ENCODE data around the gene HPSE2.
"Not testable (repeated sequence)": the region's sequence is repeated elsewhere in the genome, so short reads cannot be mapped to it uniquely, and the experiment has no call there.

The HPSE2 gene

GRCh38 chr10:98569853-98570252 is 665.8 kb downstream of the HPSE2 start:
- no peak for DNase-seq (ENCODE audit: low read depth, low spot score)

- DNase-seq (ENCODE audit: low read depth, low spot score), result no peak
Observed at GRCh38 chr10:98568551-98568950, 667.1 kb downstream of the HPSE2 start.

GRCh38 chr10:98567391-98568133 is 668.1 kb downstream of the HPSE2 start:
- DNase-seq (ENCODE audit: low read depth, low spot score), result no peak

GRCh38 chr10:98563811-98564210 is 671.8 kb downstream of the HPSE2 start:
- DNase-seq (ENCODE audit: low read depth, low spot score), result no peak

GRCh38 chr10:98560565-98560964 is 675.1 kb downstream of the HPSE2 start:
- no peak for DNase-seq (ENCODE audit: low read depth, low spot score)

GRCh38 chr10:98556061-98556460 is 679.6 kb downstream of the HPSE2 start:
- DNase-seq (ENCODE audit: low read depth, low spot score), result no peak

GRCh38 chr10:98555021-98555619 is 680.5 kb downstream of the HPSE2 start:
- DNase-seq (ENCODE audit: low read depth, low spot score), result no peak

- DNase-seq (ENCODE audit: low read depth, low spot score), result not testable (repeated sequence)
Observed at GRCh38 chr10:98541561-98541960, 694.1 kb downstream of the HPSE2 start.

GRCh38 chr10:98539578-98539977 is 696.1 kb downstream of the HPSE2 start:
- no peak for DNase-seq (ENCODE audit: low read depth, low spot score)

- DNase-seq (ENCODE audit: low read depth, low spot score), result no peak
Observed at GRCh38 chr10:98538472-98538871, 697.2 kb downstream of the HPSE2 start.

- no peak for DNase-seq (ENCODE audit: low read depth, low spot score)
Observed at GRCh38 chr10:98536551-98536950, 699.1 kb downstream of the HPSE2 start.

GRCh38 chr10:98533746-98534445 is 701.8 kb downstream of the HPSE2 start:
- no peak for DNase-seq (ENCODE audit: low read depth, low spot score)

GRCh38 chr10:98533241-98533640 is 702.4 kb downstream of the HPSE2 start:
- DNase-seq (ENCODE audit: low read depth, low spot score), result no peak

GRCh38 chr10:98528805-98529183 is 706.9 kb downstream of the HPSE2 start:
- DNase-seq (ENCODE audit: low read depth, low spot score), result no peak

- DNase-seq (ENCODE audit: low read depth, low spot score), result no peak
Observed at GRCh38 chr10:98528166-98528804, 707.4 kb downstream of the HPSE2 start.

- DNase-seq (ENCODE audit: low read depth, low spot score), result no peak
Observed at GRCh38 chr10:98525969-98526368, 709.7 kb downstream of the HPSE2 start.

- no peak for DNase-seq (ENCODE audit: low read depth, low spot score)
Observed at GRCh38 chr10:98524124-98524523, 711.5 kb downstream of the HPSE2 start.

- DNase-seq (ENCODE audit: low read depth, low spot score), result no peak
Observed at GRCh38 chr10:98519841-98520240, 715.8 kb downstream of the HPSE2 start.

GRCh38 chr10:98517672-98518071 is 718.0 kb downstream of the HPSE2 start:
- DNase-seq (ENCODE audit: low read depth, low spot score), result no peak

GRCh38 chr10:98516352-98516751 is 719.3 kb downstream of the HPSE2 start:
- DNase-seq (ENCODE audit: low read depth, low spot score), result no peak

GRCh38 chr10:98513704-98514103 is 721.9 kb downstream of the HPSE2 start:
- no peak for DNase-seq (ENCODE audit: low read depth, low spot score)

- DNase-seq (ENCODE audit: low read depth, low spot score), result no peak
Observed at GRCh38 chr10:98511876-98512275, 723.8 kb downstream of the HPSE2 start.

Measured in activated naive CD8-positive, alpha-beta T cell treated with anti-CD3 and anti-CD28 coated beads, Interleukin-2, amount 50 U/mL, for 16 hours (primary cell).